Fibroblast of skin of abdomen (primary cell): Measurements from ENCODE around the gene SOBP.

Experiments
- DNase-seq: peaks from one replicate; pipeline ENCODE4 v3.0.0-alpha.2; 2013

Gene SOBP

GRCh38 chr6:107620732-107621131, 130.8 kb downstream of the SOBP start:
- no peak for DNase-seq

DNA sequence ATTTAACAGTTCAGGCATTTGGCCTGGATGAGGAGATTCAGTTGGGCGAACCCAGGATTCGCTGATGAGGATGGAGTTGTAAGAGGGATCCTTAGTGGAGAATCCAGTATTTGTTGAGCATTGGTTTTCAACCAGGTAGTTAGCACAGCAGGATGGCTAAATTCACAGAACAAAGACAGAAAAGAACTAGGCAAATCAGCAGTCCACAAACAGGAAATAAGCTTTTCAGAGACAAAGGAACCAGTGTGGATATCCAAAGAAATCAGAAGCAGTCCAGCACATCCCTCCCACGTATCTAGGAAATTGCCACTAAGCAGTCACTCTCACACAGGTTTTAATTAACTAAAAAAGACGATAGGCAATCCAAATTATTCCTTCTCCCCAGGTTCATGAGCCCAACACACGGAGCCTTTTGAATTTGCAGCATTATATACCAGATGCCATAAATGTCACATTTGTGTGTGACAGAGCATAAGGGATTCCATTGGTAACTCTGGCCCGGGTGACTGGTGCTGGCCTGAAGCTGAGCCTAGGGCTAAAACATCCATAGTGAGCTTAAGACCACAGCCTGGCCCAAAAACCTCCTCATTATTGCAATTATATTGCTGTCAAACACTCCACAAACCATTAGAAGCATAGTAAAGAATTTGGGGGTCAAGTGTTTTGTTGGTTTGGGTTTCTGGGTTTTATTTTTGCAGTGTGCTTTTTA, 131.5 kb downstream of the SOBP start:
- no peak for DNase-seq

DNA sequence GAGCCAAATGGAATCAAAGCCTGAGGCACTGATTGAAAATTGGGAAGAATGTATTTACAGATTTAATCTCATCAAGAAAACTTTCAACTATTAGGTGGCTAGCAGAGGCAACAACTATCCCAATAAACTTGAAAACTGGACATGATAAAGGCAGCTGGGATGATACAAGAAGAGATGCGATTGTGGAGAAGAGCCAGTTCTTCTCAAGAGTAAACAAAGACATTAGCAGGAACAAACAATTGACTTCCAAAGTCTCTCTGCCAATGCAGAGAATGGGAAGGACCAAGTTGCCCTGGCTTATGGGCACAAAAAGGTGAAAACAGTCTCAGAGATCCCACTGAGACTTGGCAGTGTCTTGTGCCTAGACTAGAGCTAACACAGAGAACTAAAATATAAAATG, 132.4 kb downstream of the SOBP start:
- DNase-seq: no peak

- no peak for DNase-seq
Measured at GRCh38 chr6:107624050-107624449, 134.1 kb downstream of the SOBP start.

DNA sequence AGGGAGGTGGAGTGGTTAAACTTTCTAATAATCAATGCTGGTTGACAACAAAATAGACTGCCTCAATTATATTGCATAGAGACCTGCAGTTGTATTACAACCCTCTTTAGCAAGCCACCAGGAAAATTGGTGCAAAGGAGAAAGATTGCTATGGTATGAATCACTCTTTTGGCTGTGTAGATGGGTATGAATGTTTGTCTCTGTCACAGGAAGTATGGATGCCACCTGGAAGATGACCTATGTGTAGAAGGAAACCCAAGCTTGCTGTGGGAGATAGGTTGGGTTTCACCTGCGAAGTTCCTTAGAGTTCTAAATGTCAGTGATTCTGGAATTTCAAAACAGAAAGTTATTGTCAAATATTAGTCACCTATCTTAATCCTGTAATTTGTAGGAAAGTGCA, 134.6 kb downstream of the SOBP start:
- peak; percentile 7 for DNase-seq

DNA sequence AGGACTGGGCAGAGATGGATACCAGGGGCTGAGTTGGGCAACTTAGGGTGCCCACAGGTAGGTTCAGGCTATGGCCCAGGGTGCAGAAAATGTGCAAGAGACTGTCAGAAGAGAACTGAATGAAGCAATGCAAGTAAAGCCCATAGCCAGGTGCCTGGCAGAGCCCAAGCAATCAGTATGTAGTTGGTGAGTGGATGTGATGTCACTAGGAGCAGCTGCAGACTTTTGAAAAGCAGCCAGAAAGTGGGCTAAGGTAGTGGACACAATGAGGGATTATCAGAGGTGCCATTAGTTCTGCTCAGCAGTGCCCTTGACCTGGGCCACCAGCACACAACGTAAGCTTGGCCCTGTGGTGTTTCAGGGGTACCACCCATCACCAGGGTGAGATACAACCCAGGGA, 135.3 kb downstream of the SOBP start:
- no peak for DNase-seq

DNA sequence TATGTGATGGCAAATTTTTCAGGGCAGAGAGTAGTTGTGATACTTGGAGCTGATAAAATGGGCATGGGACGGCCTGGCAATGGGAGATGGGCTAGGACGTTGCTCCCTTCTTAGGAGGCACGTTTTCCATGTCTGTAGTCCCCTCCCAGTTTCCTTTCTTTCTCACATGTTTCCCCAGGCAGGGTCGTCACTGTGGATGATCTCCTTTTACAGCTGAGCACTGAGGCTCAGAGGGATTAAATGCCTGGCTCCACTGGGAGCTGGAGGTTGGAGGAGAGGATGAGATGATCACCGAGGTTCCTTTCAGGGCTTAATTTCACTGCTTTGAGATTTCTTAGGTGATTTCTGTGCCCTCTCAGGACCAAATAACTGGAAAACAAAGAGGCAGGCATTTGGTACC, 136.7 kb downstream of the SOBP start:
- DNase-seq: no peak

DNA sequence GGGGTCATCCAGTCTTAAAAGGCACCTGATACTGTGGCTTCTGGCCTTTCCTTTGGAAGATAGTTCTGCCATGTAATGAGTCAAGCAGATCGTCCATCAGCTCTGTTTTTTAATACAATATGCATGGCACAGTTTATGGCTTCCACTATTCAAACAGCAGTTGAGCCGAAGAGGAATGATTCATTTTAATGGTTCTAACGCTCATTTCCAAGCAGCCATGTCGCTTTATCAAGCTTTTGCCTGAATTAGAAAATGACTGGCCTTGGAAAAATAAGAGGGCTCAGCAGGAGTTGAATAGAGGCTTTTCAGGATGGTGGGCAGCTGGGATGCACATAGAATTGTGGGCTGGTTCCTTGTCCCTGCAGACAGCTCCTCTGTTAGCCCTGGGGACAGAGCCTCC, 138.1 kb downstream of the SOBP start:
- no peak for DNase-seq

DNA sequence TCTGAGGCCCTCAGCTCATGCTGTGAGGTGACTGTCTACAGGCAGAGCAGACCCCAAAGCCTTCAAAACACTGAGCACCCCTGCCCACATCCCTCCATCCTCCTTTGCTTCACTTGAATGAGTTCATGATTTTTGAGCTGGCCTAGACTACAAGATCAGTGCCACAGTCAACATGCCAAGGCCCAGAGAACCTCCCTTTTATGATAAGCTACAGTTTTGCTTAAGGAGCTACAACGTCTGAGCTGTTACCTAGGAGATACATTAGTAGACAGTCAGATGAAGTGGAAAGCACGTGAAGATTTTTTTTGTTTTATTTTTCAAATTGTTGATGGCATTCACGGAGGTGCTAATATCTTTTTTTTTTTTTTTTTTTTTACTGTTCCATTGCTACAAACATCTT, 139.0 kb downstream of the SOBP start:
- DNase-seq: no peak

DNA sequence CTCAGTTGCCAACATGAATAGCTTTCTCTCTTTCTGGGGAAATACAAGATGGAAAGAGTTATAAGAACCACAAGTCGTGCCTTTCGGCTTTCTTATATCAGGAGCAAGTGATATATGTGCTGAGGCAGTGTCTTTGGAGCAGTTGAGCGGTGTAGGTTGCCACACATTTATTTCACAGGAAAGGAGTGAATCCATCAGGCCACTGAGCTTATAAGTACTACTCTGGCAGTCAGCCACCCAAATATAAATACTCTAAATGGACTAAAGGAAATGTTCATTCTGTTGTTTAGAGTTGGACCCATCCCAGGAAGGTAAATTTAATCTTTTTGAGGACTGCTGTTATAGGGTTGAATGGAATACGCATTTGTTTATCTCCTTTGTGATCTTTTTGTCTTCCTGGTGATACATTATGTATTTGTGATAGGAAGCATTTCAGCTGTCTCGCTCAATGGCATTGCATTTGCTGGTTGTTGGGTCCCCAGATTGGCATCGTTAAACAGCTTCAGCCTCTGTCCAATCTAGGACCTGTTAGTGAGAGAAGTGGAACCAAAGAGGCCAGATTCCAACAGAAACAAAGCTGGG, 139.7 kb downstream of the SOBP start:
- no peak for DNase-seq

DNA sequence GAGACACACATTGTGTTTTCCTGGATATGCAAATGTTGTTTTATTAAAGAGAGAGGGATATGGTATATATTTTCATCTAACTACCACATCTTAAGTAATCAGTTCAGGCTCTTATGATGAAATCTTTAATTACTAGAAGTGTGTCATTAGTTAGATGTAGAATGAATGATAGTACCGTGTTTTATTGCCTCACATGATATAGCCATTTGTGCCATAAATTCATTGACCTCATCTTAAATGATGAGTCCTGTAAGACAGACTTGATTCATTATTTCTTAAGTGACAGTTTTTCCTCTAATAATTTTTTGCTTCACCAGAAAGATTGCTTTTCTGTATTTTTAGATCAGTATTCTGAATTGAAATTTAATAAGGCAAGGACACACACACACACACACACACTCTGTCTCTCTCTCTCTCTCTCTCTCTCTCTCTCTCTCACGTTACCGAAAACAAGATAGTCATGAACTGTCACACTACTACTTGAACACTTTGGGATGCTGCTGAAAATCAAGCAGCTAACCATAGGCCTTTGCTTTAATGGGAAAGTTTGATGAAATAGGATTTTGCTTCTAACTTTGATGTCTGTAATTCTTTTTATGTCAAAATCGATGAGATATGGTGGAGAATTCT, 140.5 kb downstream of the SOBP start:
- no peak for DNase-seq

- no peak for DNase-seq
Measured at GRCh38 chr6:107632381-107633136, 142.6 kb downstream of the SOBP start.

DNA sequence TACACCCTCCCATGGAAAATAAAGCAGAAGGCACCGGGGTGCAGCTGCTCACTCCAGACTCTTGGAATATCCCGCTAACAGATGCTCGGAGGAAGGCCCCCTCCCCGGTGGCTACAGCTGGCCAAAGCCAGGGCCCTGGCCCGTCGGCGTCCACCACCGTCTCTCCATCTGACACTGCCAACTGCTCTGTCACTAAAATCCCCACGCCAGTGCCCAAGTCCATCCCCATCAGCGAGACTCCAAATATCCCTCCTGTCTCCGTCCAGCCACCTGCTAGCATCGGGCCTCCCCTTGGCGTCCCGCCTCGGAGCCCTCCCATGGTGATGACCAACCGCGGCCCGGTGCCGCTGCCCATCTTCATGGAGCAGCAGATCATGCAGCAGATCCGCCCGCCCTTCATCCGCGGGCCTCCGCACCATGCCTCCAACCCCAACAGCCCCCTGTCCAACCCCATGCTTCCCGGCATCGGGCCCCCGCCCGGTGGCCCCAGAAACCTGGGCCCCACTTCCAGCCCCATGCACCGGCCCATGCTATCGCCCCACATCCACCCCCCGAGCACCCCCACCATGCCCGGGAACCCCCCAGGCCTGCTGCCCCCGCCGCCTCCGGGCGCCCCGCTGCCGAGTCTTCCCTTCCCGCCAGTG, 143.9 kb downstream of the SOBP start:
- no peak for DNase-seq

DNA sequence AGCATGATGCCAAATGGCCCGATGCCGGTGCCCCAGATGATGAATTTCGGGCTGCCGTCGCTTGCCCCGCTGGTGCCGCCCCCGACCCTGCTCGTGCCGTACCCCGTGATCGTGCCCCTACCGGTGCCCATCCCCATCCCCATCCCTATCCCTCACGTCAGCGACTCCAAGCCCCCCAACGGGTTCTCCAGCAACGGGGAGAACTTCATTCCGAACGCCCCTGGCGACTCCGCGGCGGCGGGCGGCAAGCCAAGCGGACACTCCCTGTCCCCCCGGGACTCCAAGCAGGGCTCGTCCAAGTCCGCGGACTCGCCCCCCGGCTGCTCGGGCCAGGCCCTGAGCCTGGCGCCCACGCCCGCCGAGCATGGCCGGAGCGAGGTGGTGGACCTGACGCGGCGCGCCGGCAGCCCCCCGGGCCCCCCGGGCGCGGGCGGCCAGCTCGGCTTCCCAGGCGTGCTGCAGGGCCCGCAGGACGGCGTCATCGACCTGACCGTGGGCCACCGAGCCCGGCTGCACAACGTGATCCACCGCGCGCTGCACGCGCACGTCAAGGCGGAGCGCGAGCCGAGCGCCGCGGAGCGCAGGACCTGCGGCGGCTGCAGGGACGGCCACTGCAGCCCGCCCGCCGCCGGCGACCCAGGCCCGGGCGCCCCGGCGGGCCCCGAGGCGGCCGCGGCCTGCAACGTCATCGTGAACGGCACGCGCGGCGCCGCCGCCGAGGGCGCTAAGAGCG, 144.6 kb downstream of the SOBP start:
- DNase-seq: peak; percentile 12

GRCh38 chr6:107635057-107635515, 145.2 kb downstream of the SOBP start:
- DNase-seq: no peak

GRCh38 chr6:107636486-107636885, 146.6 kb downstream of the SOBP start:
- no peak for DNase-seq

GRCh38 chr6:107637316-107638315, 147.7 kb downstream of the SOBP start:
- DNase-seq: no peak

- no peak for DNase-seq
Measured at GRCh38 chr6:107638493-107638892, 148.6 kb downstream of the SOBP start.

DNA sequence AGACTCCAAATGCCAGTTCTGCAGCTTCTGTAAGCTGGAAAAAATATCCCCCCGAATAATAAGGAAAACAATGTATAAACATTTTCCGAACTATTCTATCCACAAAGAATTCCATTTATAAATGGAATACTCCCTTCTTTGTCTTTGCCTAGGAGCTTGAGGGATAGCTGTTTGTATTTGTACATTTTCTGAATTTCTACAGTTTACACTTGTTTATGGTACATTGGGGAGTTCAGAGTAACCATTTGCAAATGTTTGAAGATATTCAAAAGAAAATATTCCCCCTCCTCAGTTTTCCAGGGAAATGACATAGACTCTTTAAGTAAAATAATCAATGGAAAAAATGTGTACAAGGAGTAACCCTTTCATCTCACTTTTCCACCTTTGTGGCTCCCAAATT, 149.6 kb downstream of the SOBP start:
- no peak for DNase-seq

DNA sequence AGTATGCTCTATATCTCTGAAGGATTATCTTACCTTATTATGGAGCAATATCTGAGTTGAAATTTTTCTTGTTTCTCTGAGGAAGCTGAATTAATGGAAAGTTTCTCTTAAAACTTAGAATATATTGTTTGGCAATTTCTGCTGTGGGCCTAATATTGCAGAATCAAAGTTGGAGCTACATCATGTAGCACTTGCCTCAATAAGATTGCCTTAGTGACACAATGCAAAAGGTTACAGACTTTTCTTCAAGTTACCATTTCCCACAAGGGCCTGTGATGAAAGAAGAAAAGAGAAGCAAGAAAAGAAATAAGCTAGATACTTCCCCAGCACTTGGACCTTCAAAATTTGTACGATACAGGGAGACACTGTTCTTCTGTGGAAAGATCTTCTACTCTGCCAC, 151.2 kb downstream of the SOBP start:
- DNase-seq: no peak

- no peak for DNase-seq
Measured at GRCh38 chr6:107641500-107641941, 151.6 kb downstream of the SOBP start.
